Activated T-helper 1 cell treated with anti-CD3 and anti-CD28 coated beads, Interleukin-12 subunit alpha, Interleukin-12 subunit beta, Interleukin-2, Interleukin-4 antibody, amounts not matched to agents 30 ng/mL and 10 ng/mL and 1 ng/mL, durations not matched to agents 14 hours and 24 hours and 36 hours (primary cell): ENCODE results near the gene CUL4A. TPM values are rescaled to one million over a fixed set of nuclear protein-coding genes. Genes with fewer than 3 reads are reported as not detected.
"Not testable (repeated sequence)": the region's sequence is repeated elsewhere in the genome, so short reads cannot be mapped to it uniquely, and the experiment has no call there.

Experiments
- DNase-seq: peaks from one replicate; pipeline ENCODE4 v3.0.0; 2021; ENCODE audit warnings: low spot score
- H3K27ac Mint-ChIP-seq: one replicate; pipeline ENCODE4 v1.8.0; 2021; ENCODE audit warnings: mild to moderate bottlenecking, mixed read lengths
- H3K27me3 Mint-ChIP-seq: one replicate; pipeline ENCODE4 v1.8.0; 2022; ENCODE audit warnings: mild to moderate bottlenecking, moderate library complexity, mixed read lengths; ENCODE audit not compliant: insufficient read depth
- H3K36me3 Mint-ChIP-seq: one replicate; pipeline ENCODE4 v1.8.0; 2021; ENCODE audit warnings: low read depth, mixed read lengths
- H3K4me1 Mint-ChIP-seq: one replicate; pipeline ENCODE4 v1.8.0; 2021; ENCODE audit warnings: low read depth, mixed read lengths
- H3K4me3 Mint-ChIP-seq: one replicate; pipeline ENCODE4 v1.8.0; 2021; ENCODE audit warnings: mild to moderate bottlenecking, moderate library complexity, mixed read lengths
- H3K9me3 Mint-ChIP-seq: one replicate; pipeline ENCODE4 v1.8.0; 2021; ENCODE audit warnings: mixed read lengths
- intact Hi-C: fragments of 100-400 bp; cut with micrococcal nuclease; formaldehyde crosslinking; loops from one replicate; pipeline ENCODE4 v1.15.1; 2024
- total RNA-seq: library from RNA; stranded (reverse); gene quantifications from 2 replicates; pipeline ENCODE4 v1.2.3, GENCODE V29; 2022

Gene CUL4A
- total RNA-seq, 1 donor from 2014 or later = 86.5 TPM

DNA sequence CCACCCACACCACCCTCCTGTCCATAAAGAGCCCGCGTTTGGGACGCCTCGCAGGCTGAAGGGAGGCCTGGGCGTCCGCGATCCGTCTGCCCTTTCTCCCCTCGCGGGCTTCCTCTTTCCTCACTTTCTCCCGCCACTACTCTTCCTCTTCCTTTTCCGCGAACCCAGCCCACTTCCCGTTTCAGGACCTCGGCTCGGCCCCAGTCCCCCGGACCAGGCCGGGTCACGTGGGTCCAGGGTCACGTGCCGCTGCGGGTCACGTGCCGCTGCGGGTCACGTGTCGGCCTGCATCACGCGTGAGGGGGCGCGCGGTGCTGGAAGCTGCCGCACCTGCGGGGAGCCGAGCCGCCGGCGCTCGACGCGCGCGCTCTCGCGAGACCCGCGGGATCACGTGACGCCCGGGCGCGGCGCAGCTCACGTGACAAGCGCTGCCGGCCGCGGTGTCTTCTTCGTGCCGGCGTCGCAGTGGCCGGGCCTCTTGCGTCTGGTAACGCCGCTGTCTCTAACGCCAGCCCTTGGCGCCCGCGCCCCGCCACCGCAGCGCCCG, 87.5 kb downstream of the CUL4A start, which contains the start of gene LAMP1:
Gene LAMP1 (plus strand): TSS at position 417 of the 547 bp plus-strand sequence. CDS start 196 bp downstream, outside the sequence.
- Mint-ChIP-seq H3K27ac (peak within 1 kb of the TSS; percentile 98), H3K9me3 (no peaks in the 10 kb centered on the region), H3K4me3 (peak within 1 kb of the TSS; percentile 97), H3K4me1 (peaks cover 20% of the 10 kb centered on the region), H3K36me3 (peaks cover 2% of the 10 kb centered on the region), H3K27me3 (peaks cover 27% of the 10 kb centered on the region)
- DNase-seq = peak; percentile 98
- intact Hi-C loops = loop anchor here (1.0 to 5.0 kb wide), 7 partner anchors 88 to 710 kb away; partner anchors contain the start of genes CUL4A, TFDP1 and TUBGCP3

DNA sequence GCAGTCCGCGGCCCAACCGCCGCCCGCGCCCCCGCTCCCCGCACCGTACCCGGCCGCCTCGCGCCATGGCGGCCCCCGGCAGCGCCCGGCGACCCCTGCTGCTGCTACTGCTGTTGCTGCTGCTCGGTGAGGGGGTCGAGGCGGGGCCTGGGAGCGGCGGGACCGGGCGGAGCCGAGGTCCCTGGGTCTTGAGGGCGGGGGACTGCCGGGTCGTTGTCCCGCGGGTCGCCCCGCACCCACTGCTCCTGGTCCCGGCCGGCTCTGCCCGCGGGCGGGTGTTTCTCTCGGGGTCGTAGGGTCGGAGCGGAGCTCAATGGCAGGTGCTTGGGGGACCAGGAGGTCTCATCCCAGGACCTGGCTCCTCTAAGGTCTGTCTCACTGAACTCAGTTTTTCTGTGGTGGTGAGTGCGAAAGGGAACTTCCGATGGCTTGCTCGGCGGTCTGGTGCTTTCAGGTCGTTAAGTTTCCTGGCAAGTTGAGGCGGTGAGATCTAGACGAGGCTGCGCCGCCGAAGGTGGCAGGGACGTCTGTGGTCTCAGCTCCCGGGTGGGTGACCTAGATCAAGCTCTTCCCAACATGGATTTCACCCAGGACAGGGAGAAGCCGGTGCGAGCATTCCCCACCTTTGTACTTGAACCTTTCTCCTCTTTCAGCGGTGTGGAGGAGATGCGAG, 88.1 kb downstream of the CUL4A start:
- H3K4me3 Mint-ChIP-seq = peak overlapping the region; percentile 97

DNA sequence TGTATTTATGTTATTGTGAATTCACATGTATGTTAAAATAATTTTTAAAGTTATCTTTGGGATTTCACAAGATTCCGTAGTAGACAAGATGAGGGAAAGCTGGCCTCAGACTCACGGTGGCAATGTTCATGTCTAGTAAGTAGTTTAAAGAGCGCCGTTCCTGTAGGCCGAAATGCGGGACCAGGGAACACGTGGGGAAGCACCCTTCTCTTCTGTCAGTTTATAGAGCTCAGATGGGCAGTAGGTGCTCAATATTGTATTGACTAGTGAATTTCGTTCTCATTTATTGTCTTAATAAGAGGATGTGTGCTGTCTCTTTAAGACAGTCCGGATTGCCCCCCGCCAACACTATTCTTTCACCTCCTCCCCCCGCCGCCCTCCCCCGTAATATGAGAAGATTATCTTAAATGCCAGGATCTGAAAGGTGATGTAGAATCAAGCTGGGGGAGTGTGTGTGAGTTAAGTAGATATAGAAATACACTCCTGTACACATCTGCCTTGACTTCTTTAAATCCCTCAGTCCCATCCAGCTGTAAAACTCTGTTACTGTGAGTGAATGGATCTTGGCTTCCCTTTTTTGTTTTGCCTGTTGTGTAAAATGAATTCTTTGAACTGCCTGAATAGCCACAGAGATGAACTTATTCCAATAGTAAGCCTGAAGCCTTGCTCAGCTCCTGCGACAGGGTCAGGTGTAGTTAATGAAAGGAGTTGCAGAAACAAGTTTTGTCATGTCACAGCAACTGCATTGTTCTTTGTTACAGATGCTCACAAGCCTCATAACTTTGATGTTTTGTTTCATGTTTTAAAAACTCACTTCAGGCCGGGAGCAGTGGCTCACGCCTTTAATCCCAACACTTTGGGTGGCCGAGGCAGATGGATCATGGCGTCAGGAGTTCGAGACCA, 88.9 kb downstream of the CUL4A start:
- Mint-ChIP-seq H3K4me1 (peaks cover 12% of the 10 kb centered on the region), H3K4me3 (peak overlapping the region; percentile 97), H3K9me3 (no peaks in the 10 kb centered on the region), H3K27me3 (peaks cover 13% of the 10 kb centered on the region), H3K27ac (peak overlapping the region; percentile 97), H3K36me3 (peaks cover 2% of the 10 kb centered on the region)
- no peak for DNase-seq
- intact Hi-C loops = loop anchor here (5.0 kb wide), 2 partner anchors 611 to 711 kb away; partner anchors contain the start of gene TUBGCP3

More for the DNA sequence above, 88.1 kb downstream of the CUL4A start:
- peak; percentile 56 for DNase-seq
- peaks cover 2% of the 10 kb centered on the region for H3K36me3 Mint-ChIP-seq
- H3K27ac Mint-ChIP-seq = peak overlapping the region; percentile 97
- intact Hi-C loops = loop anchor here (1.0 to 5.0 kb wide), 7 partner anchors 88 to 710 kb away; partner anchors contain the start of genes CUL4A, TFDP1 and TUBGCP3
- H3K27me3 Mint-ChIP-seq = peaks cover 21% of the 10 kb centered on the region
- H3K9me3 Mint-ChIP-seq = no peaks in the 10 kb centered on the region
- peaks cover 14% of the 10 kb centered on the region for H3K4me1 Mint-ChIP-seq

DNA sequence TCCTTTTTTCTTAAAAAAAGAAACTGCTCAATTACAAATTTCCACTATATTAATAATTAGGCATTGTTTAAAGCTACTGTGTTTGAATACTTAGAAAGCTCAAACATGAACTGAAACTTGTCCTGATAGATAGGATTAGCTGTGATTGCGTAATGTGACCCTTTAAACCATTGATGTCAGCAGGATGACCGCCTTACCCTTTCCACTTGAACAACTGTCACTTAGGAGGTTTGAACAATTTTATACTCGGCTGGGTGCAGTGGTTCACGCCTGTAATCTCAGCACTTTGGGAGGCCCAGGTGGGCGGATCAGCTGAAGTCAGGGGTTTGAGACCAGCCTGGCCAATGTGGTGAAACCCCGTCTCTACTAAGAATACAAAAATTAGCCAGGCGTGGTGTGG, 90.5 kb downstream of the CUL4A start:
- intact Hi-C loops = loop anchor here (5.0 kb wide), 2 partner anchors 613 to 713 kb away; partner anchors contain the start of gene TUBGCP3
- Mint-ChIP-seq H3K36me3 (peaks cover 2% of the 10 kb centered on the region), H3K27me3 (peaks cover 3% of the 10 kb centered on the region), H3K4me1 (peaks cover 12% of the 10 kb centered on the region), H3K4me3 (peak overlapping the region; percentile 7), H3K27ac (no peak overlapping the region), H3K9me3 (no peaks in the 10 kb centered on the region)
- no peak for DNase-seq

DNA sequence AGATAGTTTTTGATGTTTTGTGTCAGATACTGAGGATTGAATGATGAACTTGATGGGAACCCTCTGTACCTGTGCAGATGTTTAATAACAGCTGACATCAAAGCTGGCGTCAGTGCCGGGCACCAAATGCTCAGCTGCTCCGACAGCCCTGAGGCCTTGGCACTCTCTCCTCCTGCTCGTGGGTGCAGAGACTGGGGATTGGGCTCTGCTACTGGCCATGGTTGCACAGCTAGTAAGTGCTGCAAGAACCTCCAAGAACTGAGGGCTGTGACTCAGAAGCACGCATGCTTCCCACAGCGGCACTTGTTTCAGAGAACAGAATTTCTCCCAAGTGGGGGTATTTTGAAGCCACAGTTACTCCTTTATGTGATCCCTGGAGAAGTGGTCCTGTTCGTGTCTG, 93.6 kb downstream of the CUL4A start:
- intact Hi-C loops = no loop called here
- H3K27me3 Mint-ChIP-seq = no peaks in the 10 kb centered on the region

DNA sequence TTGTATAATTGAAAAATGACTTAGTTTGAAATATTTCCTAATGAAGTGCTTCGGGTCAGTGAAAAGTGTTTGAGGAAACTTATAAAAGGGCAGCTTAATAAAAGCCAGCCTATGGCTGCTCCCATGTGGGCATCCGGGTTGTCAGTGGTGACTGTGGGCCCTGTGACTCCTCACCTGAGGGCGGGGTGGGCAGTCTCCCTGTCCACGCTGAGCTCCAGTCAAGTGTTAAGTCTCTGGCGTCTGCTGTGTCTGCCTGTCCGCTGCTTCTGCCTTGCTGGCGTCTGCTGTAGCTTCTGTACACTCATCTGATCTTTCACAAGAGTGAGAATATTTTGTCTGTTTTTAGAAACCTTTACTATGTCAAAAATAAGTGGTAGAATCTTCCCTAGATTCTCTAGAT, 94.7 kb downstream of the CUL4A start:
- no peaks in the 10 kb centered on the region for H3K9me3 Mint-ChIP-seq
- no peaks in the 10 kb centered on the region for H3K4me1 Mint-ChIP-seq
- no peaks in the 10 kb centered on the region for H3K27me3 Mint-ChIP-seq
- no peak for DNase-seq
- peaks cover 2% of the 10 kb centered on the region for H3K36me3 Mint-ChIP-seq
- no peak overlapping the region for H3K27ac Mint-ChIP-seq
- intact Hi-C loops = no loop called here
- no peak overlapping the region for H3K4me3 Mint-ChIP-seq

More for the DNA sequence above, 93.6 kb downstream of the CUL4A start:
- Mint-ChIP-seq H3K9me3 (no peaks in the 10 kb centered on the region), H3K4me1 (peaks cover 6% of the 10 kb centered on the region), H3K4me3 (no peak overlapping the region), H3K27ac (no peak overlapping the region), H3K36me3 (peaks cover 2% of the 10 kb centered on the region)
- DNase-seq = no peak

DNA sequence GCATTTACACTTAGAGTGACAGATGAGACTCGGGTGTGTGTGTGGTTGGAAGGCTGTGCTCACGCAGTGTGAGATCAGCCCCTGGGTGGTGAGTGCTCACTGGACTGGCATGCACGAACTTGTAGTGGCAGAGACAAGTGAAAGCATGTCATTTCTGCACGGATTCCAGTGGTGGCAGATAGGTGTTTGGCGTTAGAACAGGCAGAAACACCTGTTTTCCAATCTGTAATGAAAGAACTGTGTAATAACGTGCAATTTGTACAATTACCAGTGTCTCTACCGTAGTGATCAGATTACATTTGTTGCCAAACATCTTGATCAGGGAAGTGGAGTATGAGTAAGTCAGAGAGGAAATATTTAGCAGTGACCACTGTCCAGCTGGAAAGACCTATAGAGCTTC, 95.8 kb downstream of the CUL4A start:
- Mint-ChIP-seq H3K27ac (no peak overlapping the region), H3K4me3 (no peak overlapping the region), H3K4me1 (no peaks in the 10 kb centered on the region), H3K27me3 (no peaks in the 10 kb centered on the region), H3K9me3 (no peaks in the 10 kb centered on the region), H3K36me3 (peaks cover 5% of the 10 kb centered on the region)
- intact Hi-C loops = no loop called here
- DNase-seq = no peak

DNA sequence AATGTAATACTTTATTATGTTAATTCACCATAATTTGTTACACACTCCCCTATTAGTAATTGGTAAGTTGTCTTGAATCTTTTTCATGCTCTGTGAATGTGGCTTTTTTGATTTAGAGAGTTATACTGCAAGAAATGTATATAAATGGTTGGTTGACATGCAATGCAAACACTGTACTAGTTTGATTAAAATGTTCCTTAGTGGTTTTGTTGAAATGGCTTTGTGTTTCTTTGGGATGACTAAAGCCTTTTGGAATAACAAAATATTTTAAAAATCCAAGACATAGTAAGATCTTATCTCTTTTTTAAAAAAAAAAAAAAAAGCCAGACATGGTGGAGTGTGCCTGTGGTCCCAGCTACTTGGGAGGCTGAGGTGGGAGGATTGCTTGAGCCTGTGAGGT, 98.1 kb downstream of the CUL4A start:
- Mint-ChIP-seq H3K27me3 (no peaks in the 10 kb centered on the region), H3K9me3 (no peaks in the 10 kb centered on the region)

DNA sequence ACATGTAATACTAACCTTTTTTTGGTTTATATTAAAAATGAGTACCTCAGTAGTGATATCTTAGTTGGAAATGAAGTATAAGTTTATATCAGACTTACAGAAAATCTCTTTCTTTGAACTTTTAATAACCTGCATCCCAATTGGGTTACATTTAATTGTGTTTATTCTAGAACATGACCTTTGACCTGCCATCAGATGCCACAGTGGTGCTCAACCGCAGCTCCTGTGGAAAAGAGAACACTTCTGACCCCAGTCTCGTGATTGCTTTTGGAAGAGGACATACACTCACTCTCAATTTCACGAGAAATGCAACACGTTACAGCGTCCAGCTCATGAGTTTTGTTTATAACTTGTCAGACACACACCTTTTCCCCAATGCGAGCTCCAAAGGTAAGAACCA, 100.1 kb downstream of the CUL4A start:
- no peaks in the 10 kb centered on the region for H3K9me3 Mint-ChIP-seq
- intact Hi-C loops = no loop called here
- no peaks in the 10 kb centered on the region for H3K4me1 Mint-ChIP-seq
- no peak overlapping the region for H3K27ac Mint-ChIP-seq
- H3K27me3 Mint-ChIP-seq = no peaks in the 10 kb centered on the region
- no peak overlapping the region for H3K4me3 Mint-ChIP-seq
- H3K36me3 Mint-ChIP-seq = peaks cover 19% of the 10 kb centered on the region
- DNase-seq = no peak

More for the DNA sequence above, 98.1 kb downstream of the CUL4A start:
- intact Hi-C loops = no loop called here
- Mint-ChIP-seq H3K36me3 (peaks cover 19% of the 10 kb centered on the region), H3K4me3 (no peak overlapping the region), H3K4me1 (no peaks in the 10 kb centered on the region), H3K27ac (no peak overlapping the region)
- DNase-seq = no peak

DNA sequence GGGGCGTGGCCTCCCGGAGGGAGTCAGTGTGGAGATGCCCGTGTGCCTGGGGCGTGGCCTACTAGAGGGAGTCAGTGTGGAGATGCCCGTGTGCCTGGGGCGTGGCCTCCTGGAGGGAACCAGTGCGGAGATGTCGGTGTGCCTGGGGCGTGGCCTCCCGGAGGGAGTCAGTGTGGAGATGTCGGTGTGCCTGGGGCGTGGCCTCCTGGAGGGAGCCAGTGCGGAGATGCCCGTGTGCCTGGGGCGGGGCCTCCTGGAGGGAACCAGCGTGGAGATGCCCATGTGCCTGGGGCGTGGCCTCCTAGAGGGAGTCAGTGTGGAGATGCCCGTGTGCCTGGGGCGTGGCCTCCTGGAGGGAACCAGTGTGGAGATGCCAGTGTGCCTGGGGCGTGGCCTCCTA, 104.7 kb downstream of the CUL4A start:
- H3K9me3 Mint-ChIP-seq, H3K4me1 Mint-ChIP-seq, H3K27ac Mint-ChIP-seq, H3K4me3 Mint-ChIP-seq, H3K27me3 Mint-ChIP-seq, DNase-seq, intact Hi-C loops: not testable (repeated sequence)
- peaks cover 21% of the 10 kb centered on the region for H3K36me3 Mint-ChIP-seq

DNA sequence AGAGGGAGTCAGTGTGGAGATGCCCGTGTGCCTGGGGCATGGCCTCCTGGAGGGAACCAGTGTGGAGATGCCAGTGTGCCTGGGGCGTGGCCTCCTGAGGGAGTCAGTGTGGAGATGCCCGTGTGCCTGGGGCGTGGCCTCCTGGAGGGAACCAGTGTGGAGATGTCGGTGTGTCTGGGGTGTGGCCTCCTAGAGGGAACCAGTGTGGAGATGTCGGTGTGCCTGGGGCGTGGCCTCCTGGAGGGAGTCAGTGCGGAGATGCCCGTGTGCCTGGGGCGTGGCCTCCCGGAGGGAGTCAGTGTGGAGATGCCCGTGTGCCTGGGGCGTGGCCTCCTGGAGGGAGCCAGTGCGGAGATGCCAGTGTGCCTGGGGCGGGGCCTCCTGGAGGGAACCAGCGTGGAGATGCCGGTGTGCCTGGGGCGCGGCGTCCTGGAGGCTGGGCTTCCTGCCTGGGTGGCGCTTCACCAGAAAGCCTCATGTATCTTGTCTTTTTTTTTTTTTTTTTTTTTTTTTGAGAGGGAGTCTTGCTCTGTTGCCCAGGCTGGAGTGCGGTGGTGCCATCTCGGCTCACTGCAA, 105.6 kb downstream of the CUL4A start:
- H3K9me3 Mint-ChIP-seq, H3K4me3 Mint-ChIP-seq, intact Hi-C loops, DNase-seq, H3K4me1 Mint-ChIP-seq, H3K27me3 Mint-ChIP-seq, H3K27ac Mint-ChIP-seq: not testable (repeated sequence)
- peaks cover 18% of the 10 kb centered on the region for H3K36me3 Mint-ChIP-seq

DNA sequence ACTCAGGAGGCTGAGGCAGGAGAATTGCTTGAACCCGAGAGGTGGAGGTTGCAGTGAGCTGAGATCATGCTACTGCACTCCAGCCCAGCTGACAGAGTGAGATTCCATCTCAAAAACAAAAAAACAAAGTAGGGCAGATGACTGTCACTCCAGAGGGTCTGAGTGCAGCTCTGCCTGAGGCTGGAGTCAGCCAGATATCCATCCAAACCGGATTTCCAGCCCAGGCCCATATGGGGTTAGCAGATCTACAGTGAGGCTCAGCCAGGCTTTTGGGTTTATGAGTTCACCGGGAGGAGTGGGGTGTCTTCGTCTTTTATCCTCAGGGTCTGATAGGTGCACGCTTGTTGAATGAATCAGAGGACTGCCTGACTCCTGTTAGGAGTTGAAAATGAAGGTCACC, 106.6 kb downstream of the CUL4A start:
- Mint-ChIP-seq H3K36me3 (peaks cover 15% of the 10 kb centered on the region), H3K27me3 (no peaks in the 10 kb centered on the region), H3K4me1 (no peaks in the 10 kb centered on the region), H3K4me3 (no peak overlapping the region), H3K9me3 (no peaks in the 10 kb centered on the region), H3K27ac (no peak overlapping the region)
- intact Hi-C loops = no loop called here
- no peak for DNase-seq
